Skin of body (tissue), 2 donors: ENCODE measurements around the gene SSU72. TPM values are rescaled to one million over a fixed set of nuclear protein-coding genes. Genes with fewer than 3 reads are reported as not detected.
"Not testable (repeated sequence)": the region's sequence is repeated elsewhere in the genome, so short reads cannot be mapped to it uniquely, and the experiment has no call there.

Source experiments
- DNase-seq: peaks from one replicate; lab custom pipeline; 2025; lab: John Stamatoyannopoulos, UW
- total RNA-seq: library from RNA; depleted of rRNA; stranded (reverse); fragments of >200 nt; gene quantifications from one replicate; pipeline ENCODE4 v1.2.3, GENCODE V29; 2014

The SSU72 gene
- total RNA-seq, 1 donor from 2014 or later: 33.9 TPM

DNA sequence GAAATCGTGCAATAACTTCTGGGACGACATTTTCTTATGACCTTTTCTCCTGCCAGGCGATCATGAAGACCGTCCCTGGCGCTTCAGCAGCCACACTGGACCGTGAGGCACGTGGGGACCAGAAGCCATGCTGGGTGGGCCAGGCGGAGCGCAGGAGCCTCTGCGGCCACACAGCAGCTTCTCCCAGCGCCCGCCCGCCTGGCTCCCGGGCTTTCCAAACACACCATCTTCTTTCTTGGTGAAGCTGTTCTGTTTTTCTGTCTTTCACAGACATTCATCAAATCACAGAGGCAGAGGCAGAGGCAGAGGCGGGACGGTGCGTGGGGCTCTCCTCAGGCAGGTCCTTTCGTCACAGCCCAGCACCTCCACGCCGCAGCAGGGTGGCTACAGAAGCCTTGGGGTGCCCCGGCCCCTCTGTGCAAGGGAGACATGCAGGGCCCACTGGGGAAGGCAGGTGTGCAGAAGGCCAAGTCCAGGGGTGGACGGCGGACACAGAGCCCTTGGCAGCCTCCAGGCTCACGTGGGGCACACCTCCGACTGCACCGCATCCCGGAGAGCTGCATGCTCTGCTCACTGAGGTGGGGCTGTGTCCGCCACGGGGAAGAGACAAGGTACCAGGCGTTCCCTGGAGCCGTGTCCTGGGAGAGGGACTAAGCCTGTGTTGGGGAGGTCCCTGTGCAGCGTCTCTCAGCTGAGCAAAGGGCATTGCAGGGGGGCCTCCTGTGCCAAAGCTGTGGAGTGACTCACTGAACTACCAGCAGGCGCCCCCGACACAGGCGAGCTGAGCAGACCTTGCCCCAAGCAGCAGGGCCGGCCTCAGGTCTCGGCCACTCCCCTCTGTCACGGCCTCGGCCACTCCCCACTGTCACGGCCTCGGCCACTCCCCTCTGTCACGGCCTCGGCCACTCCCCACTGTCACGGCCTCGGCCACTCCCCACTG lies 31.6 kb downstream of the SSU72 start:
- DNase-seq: no peak

DNA sequence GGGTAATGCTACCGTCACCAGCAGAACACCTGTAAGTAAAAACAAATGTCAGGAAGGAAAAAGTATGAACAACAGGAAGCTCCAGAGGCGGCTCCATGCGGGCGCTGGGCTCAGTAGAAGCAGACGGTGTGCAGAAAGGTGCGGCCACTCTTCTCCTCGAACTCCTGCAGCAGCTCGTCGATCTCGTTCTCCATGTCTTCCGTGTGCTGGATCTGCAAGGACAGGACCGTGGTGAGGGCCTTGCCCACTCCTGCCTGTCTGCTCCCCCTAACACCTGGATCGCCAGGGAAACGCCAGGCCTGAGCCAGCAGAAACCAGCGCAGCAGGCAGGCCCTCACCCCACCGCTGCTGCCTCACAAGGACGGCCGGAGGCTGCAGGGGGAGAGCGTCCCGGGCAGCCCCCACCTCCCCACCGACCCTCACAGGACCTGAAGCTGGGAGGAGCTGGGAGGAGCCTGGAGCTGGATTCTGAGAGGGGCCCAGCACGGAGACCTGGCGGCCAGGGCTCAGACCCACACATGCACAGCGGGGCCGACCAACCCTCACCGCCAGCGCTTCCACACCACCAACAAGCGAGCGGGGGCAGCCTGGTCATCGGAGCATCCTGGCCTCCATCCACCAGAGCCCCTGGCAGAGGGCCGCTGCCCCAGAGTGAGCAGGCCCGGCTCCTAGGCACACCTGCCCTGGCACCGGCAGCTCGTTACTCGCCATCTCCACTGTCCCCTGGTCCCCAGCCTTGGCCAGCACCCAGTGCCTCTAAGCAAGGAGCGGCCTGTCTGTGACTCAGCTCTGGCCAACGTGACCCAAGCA lies 32.5 kb downstream of the SSU72 start:
- DNase-seq: no peak

DNA sequence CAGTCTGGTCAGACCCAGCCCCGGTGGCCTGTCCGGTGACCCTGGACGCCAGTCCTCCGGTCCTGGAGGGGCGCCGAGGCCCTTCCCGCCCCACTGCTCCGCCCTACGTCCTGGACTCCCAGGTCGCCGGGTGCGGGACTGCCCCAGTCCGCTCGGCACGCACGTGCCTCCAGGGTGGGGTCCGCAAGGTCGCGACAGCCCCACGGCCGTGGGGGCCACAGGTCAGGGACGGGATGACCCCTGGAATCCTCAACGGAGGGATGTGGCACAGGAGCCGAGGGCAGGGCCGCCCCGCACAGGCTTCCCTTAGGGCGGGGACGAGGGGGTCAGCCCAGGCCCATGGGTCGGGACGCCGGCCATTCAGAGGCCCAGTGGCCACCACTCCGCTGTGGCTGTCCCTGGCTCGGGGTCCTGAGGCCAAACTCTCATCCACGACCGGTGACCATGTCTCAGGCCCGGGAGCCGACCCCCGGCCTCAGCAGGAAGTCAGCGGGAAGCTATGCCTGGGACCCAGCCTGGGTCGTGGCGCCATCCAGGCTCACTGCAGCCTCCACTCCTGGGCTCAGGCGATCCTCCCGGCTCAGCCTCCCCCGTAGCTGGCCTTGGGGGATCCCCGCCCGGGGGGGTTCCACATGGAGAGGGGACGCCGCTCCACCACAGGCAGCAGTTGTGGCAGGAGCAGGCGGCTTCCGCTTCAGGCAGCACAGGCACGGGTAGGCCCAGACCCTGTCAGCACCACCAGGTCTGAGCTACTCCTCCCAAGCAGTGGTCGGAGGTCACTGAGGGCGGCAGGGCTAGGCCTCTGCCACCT lies 33.6 kb downstream of the SSU72 start:
- DNase-seq: no peak

DNA sequence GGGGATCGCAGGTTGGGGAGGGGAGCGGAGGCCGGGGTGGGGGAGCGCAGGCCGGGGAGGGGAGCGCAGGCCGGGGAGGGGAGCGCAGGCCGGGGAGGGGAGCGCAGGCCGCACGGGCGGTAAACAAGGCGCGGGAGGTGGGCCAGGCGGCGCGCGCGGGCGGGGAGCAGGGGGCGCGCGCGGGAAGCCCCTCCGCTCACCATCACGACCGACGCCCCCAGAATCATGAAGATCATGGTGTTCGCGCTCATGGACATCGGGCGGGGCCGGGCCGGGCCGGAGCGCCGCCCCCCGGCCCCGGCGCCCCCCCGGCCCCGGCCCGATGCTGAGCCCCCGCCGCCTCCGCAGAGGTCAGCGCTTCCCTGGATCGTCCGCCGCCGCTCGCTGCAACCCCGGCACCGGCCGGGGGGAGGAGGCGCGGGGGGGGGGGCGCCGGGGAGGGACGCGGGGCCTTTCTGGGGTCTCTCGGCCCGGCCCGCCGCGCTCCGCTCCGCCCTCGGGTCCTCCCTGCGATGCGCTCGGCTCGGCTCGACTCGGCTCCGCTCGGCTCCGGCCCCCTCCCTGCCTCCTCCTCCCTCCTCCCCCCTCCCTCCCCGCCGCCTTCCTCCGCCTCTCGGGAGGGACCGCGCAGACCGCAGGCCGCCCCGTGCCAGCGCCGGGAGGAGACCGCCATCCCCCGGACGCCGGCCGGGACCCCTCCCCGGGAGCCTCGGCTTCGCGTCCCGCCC lies 34.4 kb downstream of the SSU72 start, which contains the start of gene TMEM240:
TMEM240 (minus strand) TSS at position 535 of the 728 bp plus-strand sequence; CDS start at position 257, 278 bp downstream.
- DNase-seq: peak; percentile 69

DNA sequence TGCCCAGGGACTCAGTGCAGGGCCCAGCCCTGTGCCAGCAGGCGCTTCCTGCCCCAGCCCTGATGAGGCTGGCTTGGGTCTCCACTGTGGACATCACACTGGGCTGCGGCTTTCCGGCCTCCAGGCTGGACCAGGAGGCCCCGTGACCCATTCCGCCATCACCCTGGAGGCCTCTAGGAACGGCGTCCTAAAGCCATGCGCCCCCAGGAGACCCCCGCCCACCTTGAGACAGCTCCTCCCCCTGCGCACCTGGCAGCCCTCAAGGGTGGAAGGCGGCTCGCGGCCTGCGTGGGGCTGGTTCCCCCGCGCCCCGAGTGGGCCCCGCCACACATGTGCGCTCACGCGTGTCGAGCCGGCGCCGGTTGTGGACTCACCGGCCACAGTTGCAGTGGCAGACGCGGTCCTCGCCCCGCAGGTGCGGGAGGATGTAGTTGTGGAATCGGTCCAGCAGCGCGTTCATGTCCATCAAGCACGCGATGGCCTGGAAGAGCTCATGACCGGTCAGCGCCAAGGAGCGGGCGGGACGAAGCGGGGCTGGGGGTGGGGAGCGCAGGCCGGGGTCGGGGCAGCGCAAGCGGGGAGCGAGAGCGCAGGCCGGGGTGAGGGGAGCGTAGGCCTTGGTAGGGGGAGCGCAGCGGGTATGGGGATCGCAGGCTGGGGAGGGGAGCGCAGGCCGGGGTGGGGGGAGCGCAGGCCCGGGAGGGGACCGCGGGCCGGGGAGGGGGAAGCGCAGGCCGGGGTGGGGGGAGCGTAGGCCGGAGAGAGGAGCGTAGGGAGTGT lies 35.2 kb downstream of the SSU72 start:
- no peak for DNase-seq

DNA sequence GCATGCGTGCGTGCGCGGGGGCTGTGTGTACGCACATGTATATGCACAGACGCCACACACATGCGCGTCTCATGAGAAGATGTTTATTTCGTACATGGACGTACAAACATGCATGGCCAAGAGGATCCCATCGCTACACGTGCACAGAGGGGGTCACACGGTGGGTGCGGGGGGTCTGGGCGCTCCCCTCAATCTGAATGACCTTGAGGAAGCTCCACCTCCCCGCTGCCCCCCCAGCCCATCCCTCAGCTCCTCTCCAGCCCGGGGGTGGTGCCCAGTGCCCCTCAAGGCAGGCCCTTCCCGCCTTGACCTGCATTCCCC lies 35.7 kb downstream of the SSU72 start:
- no peak for DNase-seq

DNA sequence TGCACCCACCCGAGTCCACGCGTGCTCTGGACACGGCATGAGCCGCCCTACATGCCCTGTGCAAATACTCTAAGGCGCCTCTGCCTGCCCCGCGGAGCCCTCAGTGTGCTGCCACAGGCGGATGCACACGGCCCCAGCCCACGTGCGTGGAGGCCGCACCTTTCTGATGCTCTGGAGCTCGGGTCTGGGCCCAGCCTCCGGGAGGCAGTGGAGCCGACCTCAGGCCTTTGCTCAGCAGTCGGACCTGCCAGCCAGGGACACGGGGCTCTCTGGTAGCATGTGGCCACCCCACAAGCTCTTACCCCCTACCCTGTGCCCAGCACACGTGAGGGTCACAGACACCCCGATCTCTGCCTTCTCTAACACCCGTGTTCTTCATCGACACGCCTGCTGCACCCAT lies 36.3 kb downstream of the SSU72 start:
- no peak for DNase-seq

DNA sequence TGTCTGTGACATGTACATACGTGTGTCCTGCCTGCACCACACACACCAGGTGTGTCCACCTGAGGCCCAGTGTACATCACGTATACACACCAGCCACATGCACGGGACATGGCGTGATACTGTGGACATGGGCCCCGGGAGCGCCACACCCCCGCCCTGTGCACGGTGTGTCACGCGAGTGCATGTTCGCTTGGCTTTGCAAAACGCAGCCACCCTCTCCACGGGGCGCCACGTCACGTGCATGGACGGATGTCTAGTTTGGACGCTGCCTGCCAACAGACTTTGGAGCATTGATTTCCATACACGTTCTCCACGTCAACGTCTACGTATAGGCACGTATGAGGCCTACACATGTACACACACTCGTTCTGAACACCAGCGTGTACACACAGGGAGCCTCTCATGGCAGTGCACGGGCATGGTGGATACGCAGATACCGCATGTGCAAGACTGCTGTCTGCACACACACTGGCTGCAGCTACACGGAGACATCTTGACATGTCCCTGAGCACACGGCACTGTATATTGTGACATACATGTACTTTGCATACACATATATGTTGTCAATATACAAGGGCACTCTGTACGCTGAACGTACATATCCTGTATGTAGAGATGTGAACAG lies 36.9 kb downstream of the SSU72 start:
- DNase-seq: no peak

DNA sequence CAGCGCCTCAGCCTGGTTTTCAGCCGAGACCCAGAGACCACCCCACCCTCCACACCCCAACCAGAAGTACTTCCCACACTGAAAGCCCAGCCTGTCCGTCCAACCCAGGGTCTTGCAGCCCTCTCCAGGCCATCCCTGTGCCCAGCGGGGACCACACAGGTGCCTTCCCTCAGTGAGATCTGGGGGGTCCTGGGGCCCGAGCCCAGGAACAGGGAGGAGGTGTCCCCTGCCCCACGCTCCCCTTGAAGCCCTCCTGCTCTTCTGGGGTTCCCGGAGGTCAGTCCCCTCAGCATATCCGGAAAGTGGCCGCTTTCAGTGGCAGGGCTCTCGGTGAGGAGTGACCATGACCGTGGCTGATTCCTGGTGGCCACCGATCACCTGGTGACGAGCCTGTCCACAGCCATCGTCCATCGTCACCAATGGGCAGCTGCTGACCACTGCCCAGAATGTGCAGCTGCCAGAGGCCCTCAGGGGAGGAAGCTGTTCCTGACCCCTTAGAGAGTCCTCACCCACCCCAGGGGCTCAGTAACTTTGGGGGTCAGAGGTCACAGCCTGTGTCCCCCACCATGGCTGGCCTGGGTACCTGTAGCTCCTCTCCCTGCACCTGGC lies 37.6 kb downstream of the SSU72 start:
- no peak for DNase-seq

DNA sequence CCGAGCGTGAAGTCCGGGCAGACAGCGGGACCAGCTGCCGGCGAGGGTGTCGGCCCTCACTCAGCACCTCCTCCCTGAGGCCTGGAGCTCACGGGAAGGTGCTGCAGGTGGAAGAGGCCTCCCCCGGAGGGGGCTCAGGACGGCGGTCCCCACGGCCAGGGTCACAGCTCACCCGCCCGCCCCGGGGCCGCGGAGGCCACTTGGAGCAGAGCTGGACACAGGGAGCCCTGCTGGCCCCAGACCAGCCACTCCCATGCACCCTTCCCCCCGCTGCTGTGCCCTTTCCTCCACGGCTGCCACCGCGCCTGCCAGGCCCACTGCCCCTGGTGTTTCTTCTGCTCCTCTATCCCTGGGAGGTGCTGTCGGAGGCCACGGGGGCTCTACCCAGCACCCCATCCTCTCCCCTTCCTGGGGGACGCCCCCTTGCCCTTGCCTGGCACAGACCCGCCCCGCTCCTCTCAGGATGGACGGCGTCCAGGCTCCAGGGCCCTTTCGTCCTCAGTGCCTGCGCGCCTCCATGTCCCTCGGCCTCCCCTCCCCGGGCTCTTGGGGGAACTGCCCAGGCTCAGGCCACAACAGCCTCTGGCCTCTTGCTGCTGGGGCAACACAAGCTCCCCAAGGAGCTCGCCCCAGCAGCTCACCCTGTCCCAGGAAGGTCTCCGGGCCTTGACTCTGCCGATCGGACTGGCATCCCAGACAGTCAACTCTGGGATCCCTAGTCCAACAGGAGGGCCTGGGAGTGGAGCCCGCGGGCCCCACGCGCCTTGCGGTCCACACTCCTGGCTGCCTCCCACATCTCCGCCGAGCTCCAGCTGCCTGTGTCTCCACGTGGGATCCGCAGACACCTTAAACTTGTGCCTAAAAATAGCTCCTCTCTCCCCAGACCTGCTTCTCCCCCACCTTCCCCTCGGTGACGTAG lies 38.4 kb downstream of the SSU72 start:
- DNase-seq: no peak

DNA sequence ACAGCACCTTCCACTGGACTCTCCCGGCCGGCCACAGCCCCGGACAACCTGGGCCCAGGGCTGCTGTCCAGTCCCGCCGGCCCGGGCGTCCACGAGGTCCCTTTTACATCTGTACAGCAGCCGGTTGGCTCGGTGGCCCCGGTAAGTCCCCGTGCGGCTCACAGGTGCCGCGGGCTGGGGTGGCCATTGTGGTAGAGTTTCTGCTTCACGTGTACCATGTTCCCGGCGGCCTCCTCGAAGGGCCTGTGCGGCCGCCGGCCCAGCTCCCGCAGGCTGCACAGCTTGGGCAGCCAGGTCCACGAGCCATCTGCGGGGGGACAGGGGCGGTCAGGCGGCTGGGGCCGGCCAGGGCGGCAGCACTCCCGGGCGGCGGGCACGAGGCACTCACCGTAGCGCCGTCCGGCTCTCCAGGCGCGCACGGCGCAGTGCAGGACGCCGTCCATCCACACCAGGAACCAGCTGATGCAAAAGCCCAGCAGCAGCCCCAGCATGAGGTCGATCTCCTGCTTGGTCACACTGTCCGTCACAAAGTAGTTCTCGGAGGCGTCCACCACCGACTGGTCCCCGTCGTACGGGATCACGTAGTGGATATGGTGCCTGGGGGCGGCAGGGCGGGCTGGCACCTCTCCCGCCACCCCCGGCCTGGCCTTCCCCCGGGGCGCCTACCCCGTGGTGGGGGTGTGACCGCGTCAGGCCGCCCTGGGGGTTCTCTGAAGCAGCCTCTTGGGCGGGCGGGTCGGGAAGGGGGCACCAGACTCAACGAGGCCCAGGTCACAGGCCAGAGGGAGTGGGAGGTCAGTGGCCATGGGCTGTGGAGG lies 39.3 kb downstream of the SSU72 start:
- no peak for DNase-seq

DNA sequence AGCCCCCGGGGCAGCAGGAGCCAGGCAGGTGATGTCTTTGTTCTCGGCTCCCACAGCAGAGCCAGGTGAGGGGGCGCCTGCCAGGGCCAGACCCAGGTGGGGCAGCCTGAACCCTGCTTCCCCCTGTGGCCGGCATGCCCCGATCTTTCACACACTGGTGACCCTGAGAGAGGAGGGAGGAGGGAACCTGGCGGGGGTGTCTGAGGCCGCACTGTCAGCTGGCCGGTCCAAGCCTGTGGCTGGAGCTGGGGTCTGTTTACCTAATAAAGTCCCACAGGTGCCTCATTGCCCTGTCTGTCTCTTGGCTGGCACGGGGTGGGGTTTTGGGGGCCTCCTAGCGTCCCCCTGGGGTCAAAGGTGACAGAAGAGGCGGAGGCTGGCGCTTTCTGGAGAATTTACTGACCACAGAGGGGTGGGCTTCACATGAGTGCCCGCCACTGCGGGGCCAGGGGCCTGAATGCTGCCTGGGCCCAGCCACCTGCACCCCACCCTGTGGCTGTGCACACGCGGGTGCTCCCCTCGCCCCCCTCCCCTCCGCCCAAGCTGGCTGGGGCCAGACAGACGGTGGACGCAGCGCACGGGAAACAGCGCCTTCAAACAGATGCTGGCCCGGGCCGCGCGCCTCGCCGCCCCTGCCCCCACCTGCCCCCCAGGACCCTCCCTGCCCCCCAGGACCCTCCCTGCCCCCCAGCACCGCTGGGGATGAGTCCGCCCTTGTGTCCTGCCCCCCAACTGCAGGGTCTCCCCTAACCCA lies 40.1 kb downstream of the SSU72 start:
- no peak for DNase-seq

DNA sequence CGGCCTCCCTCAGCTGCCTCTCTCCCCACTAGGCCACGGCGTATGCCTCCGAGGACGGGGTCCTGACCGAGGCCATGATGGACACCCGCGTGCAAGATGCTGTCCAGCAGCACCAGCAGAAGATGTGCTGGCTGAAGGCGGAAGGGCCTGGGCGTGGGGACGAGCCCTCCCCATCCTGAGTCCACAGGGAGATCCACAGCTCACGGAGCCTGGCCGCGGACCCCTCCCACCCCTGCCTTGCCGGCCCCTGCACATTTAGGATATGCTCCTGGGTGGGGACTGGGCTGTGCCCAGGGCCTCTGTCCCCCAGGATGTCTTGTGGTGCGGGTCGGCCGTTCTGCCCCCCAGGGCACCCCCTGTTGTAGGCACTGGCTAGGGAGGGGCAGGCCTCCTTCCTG lies 40.8 kb downstream of the SSU72 start:
- not testable (repeated sequence) for DNase-seq

DNA sequence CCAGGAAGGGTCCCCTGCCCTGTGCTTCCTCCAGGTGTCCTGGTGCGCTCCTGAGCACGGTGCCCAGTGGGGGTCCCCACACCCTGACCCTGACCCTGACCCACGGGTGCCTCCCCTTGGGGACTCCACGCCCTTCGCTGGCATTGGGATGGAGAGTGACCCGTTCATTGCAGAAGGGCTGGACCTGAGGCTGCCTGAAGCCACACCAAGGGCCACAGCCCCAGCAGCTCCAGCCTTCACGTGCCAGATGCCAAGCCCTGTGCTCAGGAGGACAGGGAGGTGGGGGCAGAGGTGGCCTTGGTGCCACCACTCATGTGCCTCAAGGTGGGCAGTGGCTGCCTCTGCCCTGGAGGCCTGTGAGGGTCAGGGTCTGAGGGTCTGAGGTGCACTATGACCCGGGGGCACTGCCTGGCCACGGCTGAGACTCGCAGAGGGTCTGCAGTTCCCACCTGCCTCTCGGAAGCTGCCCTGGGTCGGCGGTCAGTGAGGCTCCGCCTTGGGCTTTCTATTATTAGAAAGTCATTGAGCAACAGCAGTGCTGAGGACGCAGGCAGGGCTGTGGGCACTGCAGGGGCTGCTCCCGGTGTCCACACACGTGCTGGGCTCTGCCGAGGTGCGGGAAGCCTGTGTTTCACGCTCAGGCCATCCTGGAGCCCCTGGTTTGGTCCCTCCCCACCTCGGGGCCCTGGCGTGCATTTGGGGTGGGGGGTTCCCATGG lies 41.3 kb downstream of the SSU72 start:
- DNase-seq: not testable (repeated sequence)

DNA sequence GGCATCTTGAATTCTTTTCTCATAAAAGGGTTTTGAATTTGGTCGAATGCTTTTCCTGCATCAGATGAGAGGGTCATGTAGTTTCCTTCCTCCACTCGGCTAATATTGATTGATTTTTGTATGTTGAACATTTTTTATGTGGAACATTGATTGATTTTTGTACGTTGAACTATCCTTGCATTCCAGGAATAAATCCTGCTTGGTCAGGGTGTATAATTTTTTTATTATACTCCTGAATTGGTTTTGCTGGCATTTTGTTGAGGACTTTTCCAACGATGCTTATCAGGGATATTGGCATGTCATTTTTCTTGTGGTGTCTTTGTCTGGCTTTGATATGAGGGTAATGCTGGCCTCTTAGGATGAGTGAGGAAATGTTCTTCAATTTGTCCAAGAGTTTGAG lies 42.7 kb downstream of the SSU72 start:
- DNase-seq: no peak

DNA sequence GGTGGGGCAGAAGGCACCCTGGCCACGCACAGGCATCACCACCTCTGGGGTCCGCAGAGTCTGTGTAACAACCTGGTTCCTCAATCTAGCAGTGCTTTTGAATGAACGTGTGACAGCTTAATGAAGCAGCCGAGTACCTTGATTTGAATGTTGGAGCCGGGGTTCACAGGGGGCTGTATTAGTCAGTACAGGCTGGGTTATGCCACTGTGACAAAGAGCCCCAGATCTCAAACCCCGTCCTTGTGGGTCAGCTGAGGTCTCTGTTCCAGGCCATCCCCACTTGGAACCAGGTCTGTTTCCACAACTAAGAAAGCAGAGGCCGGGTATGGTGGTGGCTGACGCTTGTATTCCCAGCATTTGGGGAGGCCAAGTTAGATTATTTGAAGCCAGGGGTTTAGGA lies 44.7 kb downstream of the SSU72 start:
- no peak for DNase-seq
